Measurements from ENCODE around the gene TMEM100.

Gene TMEM100

DNA sequence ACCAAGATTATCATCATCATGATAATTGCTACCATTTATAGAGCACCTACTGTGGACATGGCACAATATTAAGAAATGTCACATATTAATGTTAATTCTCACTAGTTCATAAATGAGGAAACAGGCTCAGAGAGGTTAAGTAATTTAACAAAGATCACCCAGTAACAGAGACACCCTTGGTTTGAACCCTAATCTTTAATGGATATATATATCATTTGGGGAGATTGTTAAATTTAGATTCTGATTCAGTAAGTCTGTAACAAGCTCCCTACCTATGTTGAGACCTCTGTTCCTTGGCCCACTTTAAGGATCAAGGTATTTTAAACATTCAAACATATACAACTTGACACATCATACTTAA, 804 bp upstream of the TMEM100 start:
- H3K27ac ChIP-seq: no peak overlapping the region
- no peaks in the 10 kb centered on the region for H3K36me3 ChIP-seq
- peaks cover 48% of the 10 kb centered on the region for H3K27me3 ChIP-seq
- H3K4me3 ChIP-seq (ENCODE audit: low read depth in 1 of 2, low read length in 1 of 2): no peak overlapping the region
- TF ChIP-seq, protein P1, sequence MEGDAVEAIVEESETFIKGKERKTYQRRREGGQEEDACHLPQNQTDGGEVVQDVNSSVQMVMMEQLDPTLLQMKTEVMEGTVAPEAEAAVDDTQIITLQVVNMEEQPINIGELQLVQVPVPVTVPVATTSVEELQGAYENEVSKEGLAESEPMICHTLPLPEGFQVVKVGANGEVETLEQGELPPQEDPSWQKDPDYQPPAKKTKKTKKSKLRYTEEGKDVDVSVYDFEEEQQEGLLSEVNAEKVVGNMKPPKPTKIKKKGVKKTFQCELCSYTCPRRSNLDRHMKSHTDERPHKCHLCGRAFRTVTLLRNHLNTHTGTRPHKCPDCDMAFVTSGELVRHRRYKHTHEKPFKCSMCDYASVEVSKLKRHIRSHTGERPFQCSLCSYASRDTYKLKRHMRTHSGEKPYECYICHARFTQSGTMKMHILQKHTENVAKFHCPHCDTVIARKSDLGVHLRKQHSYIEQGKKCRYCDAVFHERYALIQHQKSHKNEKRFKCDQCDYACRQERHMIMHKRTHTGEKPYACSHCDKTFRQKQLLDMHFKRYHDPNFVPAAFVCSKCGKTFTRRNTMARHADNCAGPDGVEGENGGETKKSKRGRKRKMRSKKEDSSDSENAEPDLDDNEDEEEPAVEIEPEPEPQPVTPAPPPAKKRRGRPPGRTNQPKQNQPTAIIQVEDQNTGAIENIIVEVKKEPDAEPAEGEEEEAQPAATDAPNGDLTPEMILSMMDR (IDR thresholded peaks at IDR 0.05): no peak
- no peaks in the 10 kb centered on the region for H3K9me3 ChIP-seq
- H3K4me1 ChIP-seq (ENCODE audit: control insufficient read depth in 1 of 2, insufficient read depth in 1 of 2, low read depth in 1 of 2, low read length in 1 of 2): no peaks in the 10 kb centered on the region

DNA sequence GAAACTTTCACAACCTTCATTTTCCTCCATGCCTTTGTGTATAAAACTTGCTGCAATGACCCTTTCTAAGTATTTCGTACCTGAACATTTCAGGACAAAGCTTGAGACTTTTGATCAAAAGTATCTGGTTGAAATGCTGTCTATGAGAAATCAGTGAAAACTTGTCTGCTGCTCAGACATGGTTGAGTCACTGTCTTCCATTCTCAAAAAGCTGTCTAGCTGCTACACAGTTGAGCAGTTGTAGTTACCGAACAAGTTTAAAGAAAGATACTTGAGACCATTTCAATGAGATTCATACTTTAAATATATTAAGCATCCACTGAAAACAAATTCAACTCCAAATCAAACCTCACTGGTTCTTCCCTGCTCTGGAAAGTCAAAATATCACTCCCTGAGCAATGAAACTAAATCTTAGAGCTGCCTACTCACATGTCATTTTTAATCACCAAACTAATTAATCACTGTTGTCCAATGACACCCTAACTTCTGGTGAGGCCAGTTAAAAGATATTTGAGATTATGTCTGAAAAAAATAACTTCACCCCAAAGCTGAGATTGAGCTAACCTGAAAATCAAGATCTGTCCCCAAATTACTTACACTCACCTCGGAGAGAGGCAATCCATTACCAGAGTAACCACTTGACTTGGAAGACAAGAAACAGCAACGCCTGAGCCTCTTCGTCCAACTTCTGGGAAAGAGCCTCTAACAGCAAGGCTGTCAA, 488 bp downstream of the TMEM100 start:
- no peak overlapping the region for H3K4me3 ChIP-seq (ENCODE audit: low read depth in 1 of 2, low read length in 1 of 2)
- H3K27me3 ChIP-seq: peaks cover 48% of the 10 kb centered on the region
- TF ChIP-seq, protein P1 (IDR thresholded peaks at IDR 0.05): no peak
- no peaks in the 10 kb centered on the region for H3K9me3 ChIP-seq
- no peaks in the 10 kb centered on the region for H3K4me1 ChIP-seq (ENCODE audit: control insufficient read depth in 1 of 2, insufficient read depth in 1 of 2, low read depth in 1 of 2, low read length in 1 of 2)
- no peaks in the 10 kb centered on the region for H3K36me3 ChIP-seq
- H3K27ac ChIP-seq: no peak overlapping the region

DNA sequence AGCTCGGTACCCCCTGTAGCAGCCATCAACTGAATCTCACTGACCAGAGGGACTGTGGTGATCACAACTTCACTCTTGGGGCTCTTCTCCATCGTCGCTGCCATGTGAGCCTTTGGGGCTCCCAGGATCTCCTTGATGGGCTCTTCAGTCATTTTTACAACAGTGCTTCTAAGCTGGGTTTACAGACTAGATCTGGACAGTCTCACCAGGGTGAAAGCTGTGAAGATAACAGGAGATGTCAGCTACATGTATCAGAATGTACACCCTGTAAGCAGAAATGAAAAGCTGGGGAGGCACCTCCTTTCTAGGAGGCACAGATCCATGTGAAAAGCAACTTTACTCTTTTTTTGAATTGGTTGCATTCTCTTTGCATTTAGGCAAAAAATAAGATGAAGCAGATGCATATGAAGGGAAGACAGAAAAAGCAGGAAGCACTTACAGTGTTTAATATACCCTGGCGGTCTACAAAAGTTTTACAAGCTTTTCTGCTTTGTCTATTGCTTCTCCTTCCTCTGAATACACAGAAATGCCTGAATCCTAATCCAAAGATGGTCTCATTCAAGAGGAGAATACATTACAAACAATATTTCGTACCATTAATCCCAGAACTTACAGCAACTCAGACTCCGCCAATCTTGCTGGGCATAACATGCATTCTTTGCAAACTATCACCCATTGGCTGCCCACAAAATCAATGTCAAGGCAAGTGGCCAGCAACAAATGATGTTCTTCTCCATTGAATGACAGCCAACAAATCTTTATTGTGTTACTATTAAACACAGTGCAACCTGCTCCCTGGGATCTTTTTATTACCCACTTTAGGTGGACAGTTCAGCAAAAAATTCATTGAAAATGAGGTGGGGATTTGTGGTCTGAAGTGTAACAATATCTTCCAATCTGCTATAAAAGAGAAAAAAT, 1.5 kb downstream of the TMEM100 start:
- no peaks in the 10 kb centered on the region for H3K4me1 ChIP-seq (ENCODE audit: control insufficient read depth in 1 of 2, insufficient read depth in 1 of 2, low read depth in 1 of 2, low read length in 1 of 2)

DNA sequence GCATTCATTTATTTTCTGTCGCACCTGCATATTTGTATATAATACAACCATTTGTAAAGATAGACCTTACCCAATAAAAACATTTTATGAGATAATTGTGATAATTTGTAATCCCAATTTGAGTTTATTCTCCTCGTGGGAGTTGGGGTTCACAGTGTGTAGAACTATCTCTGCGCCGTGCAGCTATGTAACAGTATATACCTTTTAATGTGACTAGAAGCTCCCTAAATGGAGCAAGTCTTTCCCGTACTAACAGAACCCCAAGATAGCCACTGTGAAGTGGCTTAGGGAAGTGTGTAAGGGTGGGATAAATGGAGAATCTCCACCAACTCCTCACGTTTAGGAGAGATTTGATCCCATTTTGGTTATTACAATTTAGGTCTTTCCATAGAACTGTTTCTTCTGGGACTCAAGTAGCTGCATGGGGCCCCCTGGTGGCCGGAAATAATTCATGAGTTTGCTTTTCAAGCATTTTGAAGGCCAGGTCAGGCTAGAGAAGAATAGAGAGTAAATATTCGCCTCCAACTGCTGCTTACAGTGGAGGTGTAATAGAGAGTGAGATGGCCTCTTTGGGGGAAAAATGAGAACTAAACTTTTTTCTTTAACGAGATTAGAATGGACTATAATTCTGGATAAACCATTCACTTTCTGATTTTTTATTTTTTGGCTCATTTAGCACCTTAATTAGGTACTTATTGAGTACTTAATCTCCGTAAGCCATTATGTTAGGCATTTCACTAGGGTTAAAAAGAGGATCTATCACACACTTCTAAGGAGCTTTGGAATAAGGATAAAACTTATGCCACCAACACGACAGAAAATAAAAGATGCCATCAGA, 4.5 kb downstream of the TMEM100 start:
- Histone ChIP-seq H3K4me3 (ENCODE audit: low read depth in 1 of 2, low read length in 1 of 2) (no peak overlapping the region), H3K9me3 (no peaks in the 10 kb centered on the region)
- TF ChIP-seq, protein P1 (IDR thresholded peaks at IDR 0.05): peak; percentile 79

More for the DNA sequence above, 1.5 kb downstream of the TMEM100 start:
- Histone ChIP-seq H3K27me3 (peaks cover 48% of the 10 kb centered on the region), H3K36me3 (no peaks in the 10 kb centered on the region), H3K4me3 (ENCODE audit: low read depth in 1 of 2, low read length in 1 of 2) (no peak overlapping the region), H3K9me3 (no peaks in the 10 kb centered on the region), H3K27ac (no peak overlapping the region)
- TF ChIP-seq, protein P1 (IDR thresholded peaks at IDR 0.05): no peak

DNA sequence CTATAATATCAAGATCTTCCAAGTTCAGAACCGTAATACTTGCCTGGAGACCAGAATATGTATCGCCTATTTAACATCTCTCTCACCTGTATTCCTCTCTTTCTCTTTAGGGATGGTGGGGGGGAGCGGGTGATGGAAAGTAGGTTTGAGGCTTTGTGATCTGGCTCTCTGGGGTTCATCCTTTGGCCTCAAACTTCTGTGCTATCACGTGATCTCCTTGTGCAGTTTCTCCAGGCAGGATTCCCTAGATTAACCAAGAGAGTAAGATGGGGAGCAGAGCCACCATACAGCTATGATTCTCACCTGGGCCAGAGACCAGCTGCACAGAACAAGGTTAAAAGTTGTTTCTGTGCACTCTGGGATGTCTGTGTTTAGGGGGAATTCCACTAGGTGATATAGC, 5.2 kb downstream of the TMEM100 start:
- peaks cover 6 to 8% of the 10 kb centered on the region in 2 experiments for H3K4me1 ChIP-seq (ENCODE audit: control insufficient read depth in 1 of 2, insufficient read depth in 1 of 2, low read depth in 1 of 2, low read length in 1 of 2)
- no peaks in the 10 kb centered on the region for H3K36me3 ChIP-seq
- no peak overlapping the region for H3K27ac ChIP-seq
- H3K27me3 ChIP-seq: peaks cover 19% of the 10 kb centered on the region
- TF ChIP-seq, protein P1 (IDR thresholded peaks at IDR 0.05): no peak
- no peak overlapping the region for H3K4me3 ChIP-seq (ENCODE audit: low read depth in 1 of 2, low read length in 1 of 2)
- no peaks in the 10 kb centered on the region for H3K9me3 ChIP-seq

More for the DNA sequence above, 4.5 kb downstream of the TMEM100 start:
- Histone ChIP-seq H3K27me3 (peaks cover 26% of the 10 kb centered on the region), H3K27ac (no peak overlapping the region), H3K36me3 (no peaks in the 10 kb centered on the region), H3K4me1 (ENCODE audit: control insufficient read depth in 1 of 2, insufficient read depth in 1 of 2, low read depth in 1 of 2, low read length in 1 of 2) (peaks cover 6 to 8% of the 10 kb centered on the region in 2 experiments)
